GM18511 (cell line): ENCODE data around the gene TTC33.
A peak's percentile ranks its signal among the peaks of the same experiment; 100 is the strongest.
"Not testable (repeated sequence)": the region's sequence is repeated elsewhere in the genome, so short reads cannot be mapped to it uniquely, and the experiment has no call there.

Source experiments
- ATAC-seq: cut with Tn5 transposase; IDR thresholded peaks from one replicate; pipeline ENCODE4 v1.9.1; 2021; ENCODE audit warnings: mild to moderate bottlenecking, moderate library complexity; ENCODE audit not compliant: unreplicated experiment

Gene TTC33

GRCh38 chr5:40575921-40576320, 179.8 kb downstream of the TTC33 start:
- ATAC-seq, result no peak

GRCh38 chr5:40575411-40575810, 180.3 kb downstream of the TTC33 start:
- no peak for ATAC-seq

GRCh38 chr5:40572937-40573336, 182.8 kb downstream of the TTC33 start:
- no peak for ATAC-seq

GRCh38 chr5:40572391-40572790, 183.4 kb downstream of the TTC33 start:
- ATAC-seq, result no peak

- ATAC-seq, result no peak
Observed at GRCh38 chr5:40571729-40572128, 184.0 kb downstream of the TTC33 start.

GRCh38 chr5:40570408-40571129, 185.2 kb downstream of the TTC33 start:
- ATAC-seq, result peak; percentile 94

GRCh38 chr5:40569546-40570270, 186.1 kb downstream of the TTC33 start:
- ATAC-seq, result no peak

- ATAC-seq, result no peak
Observed at GRCh38 chr5:40568548-40568947, 187.2 kb downstream of the TTC33 start.

GRCh38 chr5:40563173-40563572, 192.6 kb downstream of the TTC33 start:
- ATAC-seq, result not testable (repeated sequence)

GRCh38 chr5:40560474-40561110, 195.2 kb downstream of the TTC33 start:
- no peak for ATAC-seq

GRCh38 chr5:40559306-40559705, 196.5 kb downstream of the TTC33 start:
- no peak for ATAC-seq

GRCh38 chr5:40557501-40557900, 198.3 kb downstream of the TTC33 start:
- no peak for ATAC-seq

GRCh38 chr5:40556811-40557210, 198.9 kb downstream of the TTC33 start:
- no peak for ATAC-seq

- ATAC-seq, result no peak
Observed at GRCh38 chr5:40555886-40556285, 199.9 kb downstream of the TTC33 start.

- ATAC-seq, result no peak
Observed at GRCh38 chr5:40554813-40555212, 200.9 kb downstream of the TTC33 start.

GRCh38 chr5:40554054-40554453, 201.7 kb downstream of the TTC33 start:
- ATAC-seq, result no peak

- no peak for ATAC-seq
Observed at GRCh38 chr5:40552981-40553380, 202.8 kb downstream of the TTC33 start.

GRCh38 chr5:40551496-40552491, 204.0 kb downstream of the TTC33 start:
- no peak for ATAC-seq

- ATAC-seq, result no peak
Observed at GRCh38 chr5:40550481-40550880, 205.3 kb downstream of the TTC33 start.

- ATAC-seq, result no peak
Observed at GRCh38 chr5:40549616-40550015, 206.1 kb downstream of the TTC33 start.
